ENCODE data around the gene ARTN.

DNA sequence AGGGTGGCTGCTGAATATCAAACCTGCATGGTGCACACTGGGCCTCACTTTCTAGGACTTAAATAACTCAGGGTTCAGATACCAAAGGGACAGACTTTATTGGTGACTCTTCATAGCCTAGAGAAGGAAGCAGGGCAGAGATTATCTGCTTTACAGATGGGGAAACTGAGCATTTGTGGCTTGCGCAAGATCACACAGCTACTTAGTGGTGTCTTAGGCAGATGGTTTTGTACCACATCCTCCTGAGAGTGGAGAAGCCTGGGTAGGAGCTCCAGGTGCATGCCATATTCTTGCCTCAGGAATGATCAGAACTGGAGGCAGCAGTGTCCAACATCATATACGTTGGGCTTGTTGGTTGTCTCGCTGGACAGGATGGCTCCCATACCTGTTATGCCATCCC is 29.4 kb downstream of the ARTN start:
- no peak for TF ChIP-seq EP300 (IDR thresholded peaks at IDR 0.05)
- TF ChIP-seq, protein P1, sequence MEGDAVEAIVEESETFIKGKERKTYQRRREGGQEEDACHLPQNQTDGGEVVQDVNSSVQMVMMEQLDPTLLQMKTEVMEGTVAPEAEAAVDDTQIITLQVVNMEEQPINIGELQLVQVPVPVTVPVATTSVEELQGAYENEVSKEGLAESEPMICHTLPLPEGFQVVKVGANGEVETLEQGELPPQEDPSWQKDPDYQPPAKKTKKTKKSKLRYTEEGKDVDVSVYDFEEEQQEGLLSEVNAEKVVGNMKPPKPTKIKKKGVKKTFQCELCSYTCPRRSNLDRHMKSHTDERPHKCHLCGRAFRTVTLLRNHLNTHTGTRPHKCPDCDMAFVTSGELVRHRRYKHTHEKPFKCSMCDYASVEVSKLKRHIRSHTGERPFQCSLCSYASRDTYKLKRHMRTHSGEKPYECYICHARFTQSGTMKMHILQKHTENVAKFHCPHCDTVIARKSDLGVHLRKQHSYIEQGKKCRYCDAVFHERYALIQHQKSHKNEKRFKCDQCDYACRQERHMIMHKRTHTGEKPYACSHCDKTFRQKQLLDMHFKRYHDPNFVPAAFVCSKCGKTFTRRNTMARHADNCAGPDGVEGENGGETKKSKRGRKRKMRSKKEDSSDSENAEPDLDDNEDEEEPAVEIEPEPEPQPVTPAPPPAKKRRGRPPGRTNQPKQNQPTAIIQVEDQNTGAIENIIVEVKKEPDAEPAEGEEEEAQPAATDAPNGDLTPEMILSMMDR (IDR thresholded peaks at IDR 0.05), result no peak

Data from ovary (tissue), 3 donors.